GM10266 (cell line): ENCODE results near the gene DNMBP.
"Not testable (repeated sequence)": the region's sequence is repeated elsewhere in the genome, so short reads cannot be mapped to it uniquely, and the experiment has no call there.

Experiments
- DNase-seq: peaks from one replicate; pipeline ENCODE4 v3.0.0; 2012; ENCODE audit errors: extremely low spot score
- TF ChIP-seq, protein P1 (sequence below): IDR thresholded peaks from 2 replicates; pipeline ENCODE4 v1.5.1; 2012; ENCODE audit warnings: mild to moderate bottlenecking, low read depth; ENCODE audit not compliant: control insufficient read depth, insufficient read depth; ENCODE audit errors: missing control alignments

Gene DNMBP

DNA sequence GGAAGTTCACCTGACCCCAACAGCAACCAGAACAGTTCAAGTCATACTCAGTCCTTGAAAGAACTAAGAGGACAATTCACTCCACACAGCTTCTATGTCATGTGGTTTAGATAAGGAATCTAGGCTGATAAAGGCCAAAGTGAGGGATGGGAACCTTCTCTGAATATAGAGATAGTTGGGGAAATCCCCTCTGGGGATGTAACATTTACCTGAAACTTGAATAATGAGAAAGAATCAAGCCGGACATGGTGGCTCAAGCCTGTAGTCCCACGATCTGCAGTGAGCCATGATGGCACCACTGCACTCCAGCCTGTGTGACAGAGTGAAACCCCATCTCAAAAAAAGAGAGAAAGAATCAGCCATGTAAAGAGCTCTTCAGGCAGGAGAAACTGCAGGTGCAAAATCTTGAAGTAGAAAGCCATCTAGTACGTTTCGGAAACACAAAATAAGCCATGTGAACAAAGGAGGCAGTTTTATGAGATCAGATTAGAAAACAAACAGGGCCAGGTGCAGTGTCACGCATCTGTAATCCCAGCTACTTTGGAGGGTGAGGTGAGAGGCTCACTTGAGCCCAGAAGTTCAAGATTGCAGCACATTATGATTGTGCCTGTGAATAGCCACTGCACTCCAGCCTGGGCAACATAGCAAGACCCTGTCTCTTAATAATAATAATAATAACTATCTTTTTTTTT is 4.5 kb upstream of the DNMBP start:
- TF ChIP-seq, protein P1, sequence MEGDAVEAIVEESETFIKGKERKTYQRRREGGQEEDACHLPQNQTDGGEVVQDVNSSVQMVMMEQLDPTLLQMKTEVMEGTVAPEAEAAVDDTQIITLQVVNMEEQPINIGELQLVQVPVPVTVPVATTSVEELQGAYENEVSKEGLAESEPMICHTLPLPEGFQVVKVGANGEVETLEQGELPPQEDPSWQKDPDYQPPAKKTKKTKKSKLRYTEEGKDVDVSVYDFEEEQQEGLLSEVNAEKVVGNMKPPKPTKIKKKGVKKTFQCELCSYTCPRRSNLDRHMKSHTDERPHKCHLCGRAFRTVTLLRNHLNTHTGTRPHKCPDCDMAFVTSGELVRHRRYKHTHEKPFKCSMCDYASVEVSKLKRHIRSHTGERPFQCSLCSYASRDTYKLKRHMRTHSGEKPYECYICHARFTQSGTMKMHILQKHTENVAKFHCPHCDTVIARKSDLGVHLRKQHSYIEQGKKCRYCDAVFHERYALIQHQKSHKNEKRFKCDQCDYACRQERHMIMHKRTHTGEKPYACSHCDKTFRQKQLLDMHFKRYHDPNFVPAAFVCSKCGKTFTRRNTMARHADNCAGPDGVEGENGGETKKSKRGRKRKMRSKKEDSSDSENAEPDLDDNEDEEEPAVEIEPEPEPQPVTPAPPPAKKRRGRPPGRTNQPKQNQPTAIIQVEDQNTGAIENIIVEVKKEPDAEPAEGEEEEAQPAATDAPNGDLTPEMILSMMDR = no peak
- DNase-seq = peak; percentile 75

DNA sequence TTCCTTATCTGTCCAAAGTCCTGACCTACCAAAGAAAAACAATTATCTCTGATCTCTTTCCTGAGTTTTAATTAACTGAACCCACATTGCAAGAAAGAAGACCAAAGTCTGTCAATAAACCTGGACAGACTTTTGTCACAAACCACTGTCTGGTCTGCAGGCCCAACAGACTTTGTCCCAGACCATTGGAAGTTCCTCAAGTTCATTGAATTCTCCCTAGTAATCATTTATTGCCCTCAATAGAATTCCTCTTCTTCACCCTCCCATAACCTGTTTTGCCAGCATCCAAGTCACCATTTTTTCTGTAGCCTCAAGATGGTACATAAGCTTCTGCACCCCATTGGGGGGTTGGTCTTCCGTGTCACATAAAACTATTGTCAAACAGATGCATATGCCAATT is 3.9 kb upstream of the DNMBP start:
- TF ChIP-seq, protein P1 = no peak
- no peak for DNase-seq

DNA sequence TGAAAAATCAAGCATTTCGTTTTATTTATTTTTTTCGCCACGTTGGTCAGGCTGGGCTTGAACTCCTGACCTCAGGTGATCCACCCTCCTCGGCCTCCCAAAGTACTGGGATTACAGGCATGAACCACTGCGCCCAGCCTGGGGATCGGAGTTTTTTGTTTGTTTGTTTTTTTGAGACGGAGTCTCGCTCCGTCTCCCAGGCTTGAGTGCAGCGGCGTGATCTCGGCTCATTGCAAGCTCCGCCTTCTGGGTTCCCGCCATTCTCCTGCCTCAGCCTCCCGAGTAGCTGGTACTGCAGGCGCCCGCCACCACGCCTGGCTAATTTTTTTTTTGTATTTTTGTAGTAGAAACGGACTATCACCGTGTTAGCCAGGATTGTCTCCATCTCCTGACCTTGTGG is 2.2 kb upstream of the DNMBP start:
- not testable (repeated sequence) for DNase-seq

DNA sequence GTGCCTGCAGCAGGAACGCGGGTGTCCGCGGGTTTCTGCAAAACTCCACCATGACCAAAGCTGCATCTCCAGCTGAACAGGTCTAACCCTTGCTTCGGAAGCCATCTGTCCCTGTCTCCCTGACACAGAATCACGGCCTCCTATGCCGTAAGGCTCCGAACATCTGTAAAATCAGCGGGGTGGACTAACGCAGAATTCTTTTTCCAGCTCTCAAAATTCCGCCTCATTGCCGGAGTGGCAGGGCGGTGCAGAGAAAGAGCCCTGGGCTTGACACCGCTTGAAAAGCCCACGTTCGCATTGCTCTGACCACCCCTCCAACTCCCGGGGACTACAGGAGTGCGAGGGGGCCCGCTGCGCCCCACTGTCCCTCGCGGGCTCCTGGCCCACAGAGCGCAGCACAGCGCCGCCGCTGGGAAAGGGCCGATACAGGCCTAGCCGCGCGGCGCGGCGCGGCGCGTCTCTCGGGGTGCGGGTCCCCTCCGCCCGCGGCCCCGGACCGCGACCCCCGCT is 409 bp downstream of the DNMBP start:
- DNase-seq = no peak
- TF ChIP-seq, protein P1 = peak; percentile 77

DNA sequence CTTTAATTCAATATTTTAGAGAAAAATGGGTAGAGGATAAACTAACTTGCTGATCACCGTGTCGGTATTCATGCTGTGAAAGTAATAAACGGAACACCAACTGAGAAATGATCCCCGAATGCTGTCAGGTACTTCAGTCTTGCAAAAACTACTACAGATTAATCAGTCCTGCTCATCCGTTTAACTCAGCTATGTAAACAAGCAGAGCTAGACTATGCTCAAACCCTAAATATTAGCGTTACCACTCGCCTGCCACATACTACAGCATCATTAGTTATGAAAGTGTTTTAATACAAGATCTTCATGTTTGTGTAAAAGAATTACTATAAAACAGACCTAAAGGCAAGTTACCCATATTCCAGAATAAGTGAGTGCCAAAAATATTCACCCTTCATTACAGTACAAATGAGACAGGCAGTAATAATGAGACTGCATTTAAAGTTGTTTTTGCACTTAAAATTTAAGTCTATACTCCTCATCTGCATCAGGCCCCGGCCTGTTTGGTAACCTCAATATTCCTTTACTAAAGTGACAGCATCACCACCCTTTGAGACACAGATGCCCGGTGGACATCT is 952 bp downstream of the DNMBP start:
- no peak for DNase-seq
- TF ChIP-seq, protein P1 = no peak

DNA sequence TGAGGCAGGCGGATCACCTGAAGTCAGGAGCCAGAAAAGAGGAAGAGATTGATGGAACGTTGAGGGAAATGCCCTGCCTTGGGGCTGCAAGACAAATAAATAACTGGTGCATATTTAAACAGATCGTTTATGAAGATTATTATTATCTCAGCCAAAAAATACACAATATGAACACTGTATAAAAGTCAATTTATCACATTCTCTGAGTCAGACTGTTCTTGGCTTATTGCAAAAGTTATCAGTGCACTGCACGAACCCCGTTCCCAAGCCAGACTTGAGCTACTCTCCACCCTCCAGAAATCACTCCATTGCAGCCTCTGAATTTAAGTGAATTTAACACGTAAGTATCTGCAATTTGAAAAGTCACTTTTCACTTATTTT is 1.6 kb downstream of the DNMBP start:
- no peak for DNase-seq
- TF ChIP-seq, protein P1 = no peak

DNA sequence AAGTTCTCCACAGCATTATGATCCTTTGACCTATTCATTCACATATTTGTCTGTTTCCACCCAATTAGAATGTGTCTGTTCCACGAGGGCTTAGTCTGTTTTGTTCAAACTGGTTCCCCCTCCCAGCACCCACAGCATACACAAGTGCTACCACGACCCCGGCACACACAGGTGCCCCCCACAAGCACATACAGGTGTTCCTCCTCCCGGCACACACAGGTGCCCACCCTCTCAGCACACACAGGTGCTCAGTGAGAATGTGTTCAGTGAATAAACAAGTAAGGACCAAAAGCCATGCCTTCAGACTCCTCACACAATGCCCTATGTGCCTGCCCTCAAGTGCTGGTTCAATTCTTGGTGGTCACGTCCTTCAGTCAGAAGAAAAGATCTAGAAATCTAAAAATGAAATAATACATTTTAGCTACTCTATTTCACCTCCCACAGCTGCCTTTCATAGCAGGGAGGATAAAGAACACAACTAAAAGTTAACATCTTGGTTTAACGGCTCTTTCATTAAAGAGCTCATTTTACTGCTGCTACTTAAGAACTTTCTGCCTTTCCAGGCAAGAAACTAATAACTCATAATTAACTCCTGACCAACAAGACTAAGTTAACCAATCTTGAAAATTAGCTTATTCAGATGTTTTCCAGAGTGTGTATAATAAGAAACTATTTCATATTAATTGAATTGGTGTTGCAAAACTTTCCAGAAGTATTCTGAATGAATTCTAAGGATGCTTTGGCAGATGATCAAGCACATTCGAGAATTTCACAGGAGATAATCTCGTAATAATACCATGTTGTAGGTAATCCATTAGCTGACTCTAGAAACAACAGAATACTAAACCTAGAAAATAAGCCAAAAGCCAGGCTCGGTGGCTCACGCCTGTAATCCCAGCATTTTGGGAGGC is 2.3 kb downstream of the DNMBP start:
- no peak for DNase-seq
- TF ChIP-seq, protein P1 = no peak
